ENCODE measurements around the gene TSPAN5. TPM values are rescaled to one million over a fixed set of nuclear protein-coding genes. Genes with fewer than 3 reads are reported as not detected.

The TSPAN5 gene
- total and polyA plus RNA-seq, 7 experiments from 2014 or later: 3.3 to 31.6 (median 7.8) TPM

DNA sequence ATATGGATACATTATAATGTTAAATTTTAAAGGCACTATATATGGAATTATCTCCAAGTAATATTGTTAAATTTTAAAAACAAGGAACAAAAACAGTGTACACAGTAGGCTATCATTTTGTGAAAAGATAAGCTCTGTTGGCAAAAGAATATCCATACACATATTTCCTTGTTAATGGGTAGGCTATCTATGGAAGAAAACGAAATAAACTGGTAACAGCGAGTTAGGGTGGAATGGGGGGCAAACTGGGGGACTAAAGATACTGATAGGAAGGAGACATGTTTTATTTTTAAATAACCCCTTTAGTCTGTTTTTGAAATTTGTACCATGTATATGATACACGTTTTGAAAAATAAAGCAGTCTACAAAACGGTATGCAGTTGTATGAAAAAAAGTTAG is 3.6 kb upstream of the TSPAN5 start:
- DNase-seq (no peak), ATAC-seq (no peak)
- Mint-ChIP-seq H3K4me1 (peaks cover 37 to 72% (median 67%) of the 10 kb centered on the region in 7 donors), H3K4me3 (peak overlapping the region in 4 of 10 donors; percentile 17 to 76 (median 38)), H3K27ac (peak overlapping the region; percentile 32 to 99 (median 92)), H3K36me3 (peaks cover 0 to 9% (median 0%) of the 10 kb centered on the region in 5 donors), H3K9me3 (peaks cover 0 to 7% (median 0%) of the 10 kb centered on the region in 11 donors), H3K27me3 (no peaks in the 10 kb centered on the region)
- ChIA-PET CTCF (interaction anchor here (0.6 kb wide), 1 partner anchor 13 kb away, joined by 3 read pairs; no protein-coding TSS in a partner anchor), POLR2A (interaction anchor here (0.6 to 2.3 kb wide), 2 partner anchors 16 to 27 kb away, joined by 3 to 10 read pairs; no protein-coding TSS in a partner anchor)
- Histone ChIP-seq H3K27me3 (ENCODE audit: control insufficient read depth in 2 of 2, insufficient read depth in 2 of 2, low read length in 2 of 2) (no peaks in the 10 kb centered on the region), H3K4me1 (ENCODE audit: control insufficient read depth in 2 of 2, insufficient read depth in 2 of 2, low read length in 2 of 2) (peaks cover 21 to 49% of the 10 kb centered on the region in 2 donors), H3K27ac (ENCODE audit: low read depth, low read length) (peak overlapping the region; percentile 86), H3K36me3 (ENCODE audit: control insufficient read depth in 2 of 3, insufficient read depth in 3 of 3, low read length in 3 of 3) (no peaks in the 10 kb centered on the region), H3K9me3 (ENCODE audit: control insufficient read depth in 2 of 3, low read length in 3 of 3) (no peaks in the 10 kb centered on the region), H3K4me3 (ENCODE audit: low read length) (no peak overlapping the region)
- intact Hi-C loops (cut with micrococcal nuclease): loop anchor here (2.0 to 10.0 kb wide), 16 partner anchors 37 to 1287 kb away; partner anchors contain the start of genes METAP1 (in 2 of the 2), TRMT10A (in 2 of the 2), DAPP1 (in 1 of the 2) and RAP1GDS1 (in 1 of the 2)

DNA sequence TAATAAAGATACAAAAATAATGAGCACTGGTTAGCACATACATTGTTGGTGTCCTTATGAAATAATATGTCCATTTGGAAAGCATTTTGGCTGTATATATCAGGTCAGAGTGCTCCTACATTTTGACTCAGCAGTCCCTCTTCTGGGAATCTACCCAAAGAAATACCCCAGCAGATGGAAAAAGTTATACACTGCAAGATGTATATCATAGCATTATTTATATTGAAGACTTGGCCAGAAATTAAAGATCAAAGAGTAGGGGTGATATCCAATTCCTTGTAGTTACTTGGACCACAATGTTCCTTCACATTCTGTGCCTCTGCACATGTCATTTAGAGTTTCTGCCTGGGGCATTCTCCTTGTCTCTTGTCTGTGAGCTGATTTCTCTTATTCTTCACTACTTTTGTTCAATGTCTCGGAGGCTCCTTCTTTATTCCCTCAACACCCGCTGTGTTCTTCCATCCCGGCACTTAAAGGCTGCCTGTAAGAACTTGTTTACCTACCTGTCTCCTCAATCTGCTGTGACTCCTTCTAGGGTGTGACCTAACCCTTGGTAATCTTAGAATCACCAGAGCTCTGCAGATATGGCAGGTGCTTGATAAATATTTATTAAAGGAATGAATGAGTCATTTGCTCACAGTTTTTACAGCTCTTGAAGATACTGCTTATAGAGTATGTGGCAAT is 3.1 kb upstream of the TSPAN5 start:
- Histone ChIP-seq H3K36me3 (ENCODE audit: control insufficient read depth in 2 of 3, insufficient read depth in 3 of 3, low read length in 3 of 3) (no peaks in the 10 kb centered on the region), H3K4me1 (ENCODE audit: control insufficient read depth in 2 of 2, insufficient read depth in 2 of 2, low read length in 2 of 2) (peaks cover 26 to 49% of the 10 kb centered on the region in 2 donors), H3K27ac (ENCODE audit: low read depth, low read length) (peak overlapping the region; percentile 86), H3K4me3 (ENCODE audit: low read length) (no peak overlapping the region), H3K27me3 (ENCODE audit: control insufficient read depth in 2 of 2, insufficient read depth in 2 of 2, low read length in 2 of 2) (no peaks in the 10 kb centered on the region), H3K9me3 (ENCODE audit: control insufficient read depth in 2 of 3, low read length in 3 of 3) (no peaks in the 10 kb centered on the region)
- peaks cover 0 to 7% (median 0%) of the 10 kb centered on the region in 11 donors for H3K9me3 Mint-ChIP-seq
- no peaks in the 10 kb centered on the region for H3K27me3 Mint-ChIP-seq
- H3K4me1 Mint-ChIP-seq: peaks cover 43 to 77% (median 72%) of the 10 kb centered on the region in 7 donors
- DNase-seq (no peak), ATAC-seq (no peak)
- ChIA-PET CTCF (no interaction called here), POLR2A (interaction anchor here (0.6 to 2.3 kb wide), 2 partner anchors 16 to 27 kb away, joined by 3 to 10 read pairs; no protein-coding TSS in a partner anchor)
- intact Hi-C loops (cut with micrococcal nuclease): loop anchor here (2.0 to 10.0 kb wide), 16 partner anchors 37 to 1287 kb away; partner anchors contain the start of genes METAP1 (in 2 of the 2), TRMT10A (in 2 of the 2), DAPP1 (in 1 of the 2) and RAP1GDS1 (in 1 of the 2)
- H3K4me3 Mint-ChIP-seq: peak overlapping the region in 2 of 10 donors; percentile 22 to 76
- H3K36me3 Mint-ChIP-seq: peaks cover 0 to 9% (median 0%) of the 10 kb centered on the region in 5 donors
- H3K27ac Mint-ChIP-seq: peak overlapping the region in 8 of 9 donors; percentile 60 to 99 (median 94)

DNA sequence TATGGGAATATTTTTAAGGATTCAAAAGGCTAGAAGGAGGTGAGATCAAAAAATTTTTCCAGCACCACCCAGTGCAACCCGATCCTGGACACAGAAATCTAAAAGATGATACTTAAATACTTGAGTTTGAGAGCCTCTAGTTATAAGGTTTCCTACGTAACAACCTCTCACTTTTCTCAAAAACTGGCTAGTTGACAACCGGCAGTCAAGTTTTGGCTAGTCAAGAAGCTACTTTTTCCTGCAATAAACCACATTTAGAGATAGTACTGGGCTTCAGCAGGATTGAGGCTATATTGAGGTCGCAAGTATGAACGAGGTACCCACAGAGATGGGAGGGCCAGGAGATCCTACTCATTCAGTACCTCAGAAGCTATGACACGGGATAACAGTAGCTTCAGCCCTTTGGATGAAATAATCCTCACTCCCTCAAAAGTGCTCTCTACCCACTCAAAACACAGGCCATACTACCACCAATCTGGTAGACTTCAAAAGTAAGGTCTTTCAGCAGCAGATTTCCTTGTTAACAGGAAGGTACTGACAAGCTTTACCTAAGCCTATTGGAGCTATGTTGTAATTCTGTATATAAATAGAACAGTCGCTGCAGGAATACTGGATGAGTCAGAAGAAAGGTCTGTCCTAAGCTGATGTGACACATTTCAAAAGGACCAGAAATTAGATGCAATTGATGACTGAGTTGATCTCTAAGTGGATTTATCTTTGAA is 1.5 kb upstream of the TSPAN5 start:
- H3K27ac ChIP-seq (ENCODE audit: low read depth, low read length): no peak overlapping the region

DNA sequence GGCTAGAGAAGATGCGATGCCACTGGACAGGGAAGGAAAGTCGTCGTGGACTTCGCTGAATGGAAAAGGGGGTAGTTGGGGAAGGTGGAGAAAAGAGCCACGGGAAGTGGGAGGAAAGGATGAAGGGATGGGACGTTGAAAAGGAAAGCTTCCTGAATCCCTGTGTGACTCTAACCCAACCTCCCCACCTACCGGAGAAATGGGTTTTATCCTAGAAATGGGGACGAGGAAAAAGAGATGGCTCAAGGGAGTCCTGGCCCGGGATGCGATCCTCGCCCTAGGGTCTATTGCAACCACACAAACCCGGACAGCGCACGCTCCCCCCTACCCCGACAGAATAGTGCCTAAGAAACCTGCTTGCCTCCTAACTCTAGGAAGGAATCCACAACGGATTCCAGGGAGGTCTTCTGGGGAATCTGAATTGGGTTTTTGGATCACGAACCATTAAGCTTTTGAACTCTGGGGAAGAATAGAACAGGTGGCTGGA is 738 bp upstream of the TSPAN5 start:
- H3K9me3 Mint-ChIP-seq: no peaks in the 10 kb centered on the region
- intact Hi-C loops (cut with micrococcal nuclease): loop anchor here in 1 of 2 donors (2.0 to 5.0 kb wide), 3 partner anchors 16 to 52 kb away; no protein-coding TSS in a partner anchor
- H3K4me1 Mint-ChIP-seq: peaks cover 56 to 87% (median 81%) of the 10 kb centered on the region in 7 donors
- no peaks in the 10 kb centered on the region for H3K27me3 Mint-ChIP-seq
- peak overlapping the region; percentile 69 to 99 (median 78) for H3K4me3 Mint-ChIP-seq
- ChIA-PET CTCF (interaction anchor here (0.6 kb wide), 1 partner anchor 84 kb away, joined by 3 read pairs; no protein-coding TSS in a partner anchor), POLR2A (interaction anchor here (1.2 to 1.4 kb wide), 2 partner anchors 29 to 33 kb away, joined by 3 to 9 read pairs; no protein-coding TSS in a partner anchor)
- no peaks in the 10 kb centered on the region for H3K27me3 ChIP-seq (ENCODE audit: control insufficient read depth in 2 of 2, insufficient read depth in 2 of 2, low read length in 2 of 2)
- no peak for DNase-seq
- no peak for ATAC-seq
- H3K27ac Mint-ChIP-seq: peak overlapping the region; percentile 20 to 95 (median 82)
- no peaks in the 10 kb centered on the region for H3K9me3 ChIP-seq (ENCODE audit: control insufficient read depth in 2 of 3, low read length in 3 of 3)
- peak overlapping the region; percentile 57 for H3K27ac ChIP-seq (ENCODE audit: low read depth, low read length)
- peaks cover 37 to 46% of the 10 kb centered on the region in 2 donors for H3K4me1 ChIP-seq (ENCODE audit: control insufficient read depth in 2 of 2, insufficient read depth in 2 of 2, low read length in 2 of 2)
- H3K36me3 ChIP-seq (ENCODE audit: control insufficient read depth in 2 of 3, insufficient read depth in 3 of 3, low read length in 3 of 3): no peaks in the 10 kb centered on the region
- peaks cover 0 to 8% (median 0%) of the 10 kb centered on the region in 5 donors for H3K36me3 Mint-ChIP-seq
- H3K4me3 ChIP-seq (ENCODE audit: low read length): peak overlapping the region; percentile 61

More for the DNA sequence above, 1.5 kb upstream of the TSPAN5 start:
- intact Hi-C loops (cut with micrococcal nuclease): loop anchor here (2.0 to 10.0 kb wide), 9 partner anchors 17 to 1155 kb away; partner anchors contain the start of genes DAPP1 (in 1 of the 2) and TRMT10A (in 1 of the 2)
- ATAC-seq (no peak), DNase-seq (no peak)
- H3K4me1 ChIP-seq (ENCODE audit: control insufficient read depth in 2 of 2, insufficient read depth in 2 of 2, low read length in 2 of 2): peaks cover 37 to 53% of the 10 kb centered on the region in 2 donors
- Mint-ChIP-seq H3K9me3 (peaks cover 0 to under 1% (median 0%) of the 10 kb centered on the region in 11 donors), H3K27me3 (no peaks in the 10 kb centered on the region), H3K36me3 (peaks cover 0 to 10% (median 0%) of the 10 kb centered on the region in 5 donors), H3K27ac (peak overlapping the region; percentile 20 to 95 (median 65)), H3K4me1 (peaks cover 59 to 90% (median 85%) of the 10 kb centered on the region in 7 donors), H3K4me3 (peak overlapping the region; percentile 69 to 99 (median 78))
- H3K27me3 ChIP-seq (ENCODE audit: control insufficient read depth in 2 of 2, insufficient read depth in 2 of 2, low read length in 2 of 2): no peaks in the 10 kb centered on the region
- H3K36me3 ChIP-seq (ENCODE audit: control insufficient read depth in 2 of 3, insufficient read depth in 3 of 3, low read length in 3 of 3): no peaks in the 10 kb centered on the region
- H3K4me3 ChIP-seq (ENCODE audit: low read length): no peak overlapping the region
- no peaks in the 10 kb centered on the region for H3K9me3 ChIP-seq (ENCODE audit: control insufficient read depth in 2 of 3, low read length in 3 of 3)
- POLR2A ChIA-PET: interaction anchor here (0.6 to 1.4 kb wide), 5 partner anchors 9 to 269 kb away, joined by 3 to 4 read pairs (median 3); partner anchors contain the start of gene EIF4E
- CTCF ChIA-PET: interaction anchor here (0.6 kb wide), 1 partner anchor 13 kb away, joined by 4 read pairs; no protein-coding TSS in a partner anchor

DNA sequence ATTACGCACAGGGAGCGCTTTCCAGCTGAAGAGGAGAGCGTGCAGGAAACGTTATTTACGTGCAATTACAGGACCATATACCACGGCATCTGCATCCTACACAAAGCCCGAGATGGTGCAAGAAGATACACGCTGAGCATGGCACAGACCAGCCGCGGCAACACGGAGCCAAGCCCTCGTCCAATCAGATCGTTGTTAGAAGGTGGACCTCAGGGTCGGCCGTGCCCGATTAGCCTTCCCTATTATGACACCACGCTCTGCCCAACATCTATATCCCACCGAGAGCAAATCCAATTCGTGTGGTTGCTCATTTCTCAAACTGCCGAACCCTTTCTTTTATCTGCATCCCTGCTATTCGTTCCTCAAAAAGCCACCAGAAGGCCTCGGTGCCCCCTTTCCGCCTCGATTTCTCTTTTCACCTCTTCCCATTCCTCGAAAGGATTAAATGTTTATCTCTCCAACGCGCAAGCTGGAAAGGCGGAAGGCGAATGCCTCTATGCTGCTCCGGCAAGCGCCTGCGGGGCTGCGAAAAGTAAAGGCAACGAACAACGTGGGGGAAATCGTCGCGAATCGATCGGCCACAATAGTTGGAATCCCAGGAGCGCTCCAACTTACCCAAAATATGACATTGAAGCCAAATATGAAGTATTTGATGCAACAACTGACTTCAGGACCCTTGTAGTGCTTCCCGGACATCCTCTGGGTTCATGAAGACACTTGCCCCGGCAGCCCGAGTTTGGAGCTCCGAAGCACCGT is 702 bp downstream of the TSPAN5 start:
- no peaks in the 10 kb centered on the region for H3K27me3 Mint-ChIP-seq
- intact Hi-C loops (cut with micrococcal nuclease): loop anchor here (1.0 to 5.0 kb wide), 11 partner anchors 15 to 432 kb away; partner anchors contain the start of genes EIF4E (in 2 of the 2), METAP1 (in 2 of the 2), ADH5 (in 1 of the 2) and RAP1GDS1 (in 1 of the 2)
- POLR2A ChIA-PET: interaction anchor here (0.8 to 1.9 kb wide), 5 partner anchors 10 to 338 kb away, joined by 3 to 9 read pairs (median 5); partner anchors contain the start of gene METAP1
- DNase-seq: peak in 6 of 9 donors; percentile 21 to 49 (median 28)
- peaks cover 30 to 32% of the 10 kb centered on the region in 2 donors for H3K4me1 ChIP-seq (ENCODE audit: control insufficient read depth in 2 of 2, insufficient read depth in 2 of 2, low read length in 2 of 2)
- H3K9me3 ChIP-seq (ENCODE audit: control insufficient read depth in 2 of 3, low read length in 3 of 3): no peaks in the 10 kb centered on the region
- CTCF ChIA-PET: interaction anchor here (1.0 to 1.6 kb wide), 4 partner anchors 10 to 190 kb away, joined by 3 to 4 read pairs (median 3); no protein-coding TSS in a partner anchor
- H3K36me3 ChIP-seq (ENCODE audit: control insufficient read depth in 2 of 3, insufficient read depth in 3 of 3, low read length in 3 of 3): no peaks in the 10 kb centered on the region
- H3K4me3 ChIP-seq (ENCODE audit: low read length): peak overlapping the region; percentile 61
- peaks cover 52 to 86% (median 79%) of the 10 kb centered on the region in 7 donors for H3K4me1 Mint-ChIP-seq
- H3K27ac Mint-ChIP-seq: peak overlapping the region; percentile 13 to 90 (median 81)
- peak overlapping the region; percentile 85 to 99 (median 91) for H3K4me3 Mint-ChIP-seq
- H3K9me3 Mint-ChIP-seq: peaks cover 0 to 3% (median 0%) of the 10 kb centered on the region in 11 donors
- peak overlapping the region; percentile 65 for H3K27ac ChIP-seq (ENCODE audit: low read depth, low read length)
- H3K27me3 ChIP-seq (ENCODE audit: control insufficient read depth in 2 of 2, insufficient read depth in 2 of 2, low read length in 2 of 2): no peaks in the 10 kb centered on the region
- peaks cover 0 to 19% (median 0%) of the 10 kb centered on the region in 5 donors for H3K36me3 Mint-ChIP-seq
- peak; percentile 26 for ATAC-seq
